ENCODE measurements around the gene AMPH.

GRCh38 chr7:38368191-38368605 lies 263.0 kb downstream of the AMPH start:
- TF ChIP-seq CTCF (IDR thresholded peaks at IDR 0.05) (peak in 4 of 6 experiments; percentile 15 to 79 (median 50)), POLR2A (IDR thresholded peaks at IDR 0.05) (no peak)

Data from thyroid gland (tissue), 4 donors.